ENCODE measurements around the gene ATP6V1G1. TPM values are rescaled to one million over a fixed set of nuclear protein-coding genes. Genes with fewer than 3 reads are reported as not detected.
"Not testable (repeated sequence)": the region's sequence is repeated elsewhere in the genome, so short reads cannot be mapped to it uniquely, and the experiment has no call there.

Gene ATP6V1G1
- total RNA-seq, 1 experiment from 2014 or later: 152 TPM

DNA sequence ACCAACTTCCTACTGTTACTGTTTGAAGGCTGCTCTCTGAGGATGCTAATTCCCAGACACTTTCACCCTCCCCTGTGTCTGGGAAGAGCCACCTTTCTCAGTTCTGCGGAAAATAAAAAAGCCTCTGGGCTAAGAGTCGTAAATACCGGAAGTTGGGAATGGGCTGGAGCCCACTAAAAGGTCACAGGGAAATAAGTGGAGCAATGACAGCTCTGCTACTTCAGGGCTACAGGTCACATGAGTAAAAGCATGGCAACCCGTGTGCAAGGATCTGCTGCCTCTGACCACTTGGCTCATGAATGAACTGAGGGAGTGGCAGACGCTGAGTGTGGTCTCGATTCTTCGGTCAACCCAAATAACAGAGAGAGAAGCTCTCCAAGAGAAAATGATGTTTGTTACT lies 25.8 kb upstream of the ATP6V1G1 start:
- no peak for DNase-seq
- H3K36me3 ChIP-seq (replicated peaks; ENCODE audit: control insufficient read depth, insufficient read depth, low read length): no peaks in the 10 kb centered on the region
- no peaks in the 10 kb centered on the region for H3K27me3 ChIP-seq (ENCODE audit: control insufficient read depth, insufficient read depth, low read length)
- no peak overlapping the region for H3K4me3 ChIP-seq (ENCODE audit: insufficient read depth, low read depth, low read length)

- DNase-seq: no peak
- Histone ChIP-seq H3K4me3 (ENCODE audit: insufficient read depth, low read depth, low read length) (no peak overlapping the region), H3K27me3 (ENCODE audit: control insufficient read depth, insufficient read depth, low read length) (no peaks in the 10 kb centered on the region), H3K36me3 (replicated peaks; ENCODE audit: control insufficient read depth, insufficient read depth, low read length) (no peaks in the 10 kb centered on the region)
Observed at GRCh38 chr9:114565204-114565603, 22.4 kb upstream of the ATP6V1G1 start.

DNA sequence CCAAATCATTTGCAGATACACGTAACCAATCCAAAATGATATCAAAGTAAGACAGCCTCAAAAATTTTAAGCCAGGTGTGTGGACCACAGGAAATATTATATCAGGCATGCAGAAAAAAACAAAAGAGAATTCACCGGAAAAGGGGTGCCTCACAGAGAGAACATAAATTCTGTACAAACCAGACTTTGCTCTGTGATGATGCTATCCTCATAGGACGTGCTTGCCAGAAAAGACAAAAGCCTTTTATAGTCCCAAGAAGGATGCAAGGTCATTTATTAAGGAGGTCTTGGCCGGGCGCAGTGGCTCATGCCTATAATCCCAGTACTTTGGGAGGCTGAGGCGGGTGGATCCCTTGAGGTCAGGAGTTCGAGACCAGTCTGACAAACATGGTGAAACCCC lies 16.8 kb upstream of the ATP6V1G1 start:
- no peak for DNase-seq
- Histone ChIP-seq H3K4me3 (ENCODE audit: insufficient read depth, low read depth, low read length) (no peak overlapping the region), H3K27me3 (ENCODE audit: control insufficient read depth, insufficient read depth, low read length) (no peaks in the 10 kb centered on the region), H3K36me3 (replicated peaks; ENCODE audit: control insufficient read depth, insufficient read depth, low read length) (no peaks in the 10 kb centered on the region)

- Histone ChIP-seq H3K4me3 (ENCODE audit: insufficient read depth, low read depth, low read length) (no peak overlapping the region), H3K36me3 (replicated peaks; ENCODE audit: control insufficient read depth, insufficient read depth, low read length) (no peaks in the 10 kb centered on the region), H3K27me3 (ENCODE audit: control insufficient read depth, insufficient read depth, low read length) (no peaks in the 10 kb centered on the region)
- DNase-seq: no peak
Observed at GRCh38 chr9:114571391-114571790, 16.2 kb upstream of the ATP6V1G1 start.

- Histone ChIP-seq H3K27me3 (ENCODE audit: control insufficient read depth, insufficient read depth, low read length) (no peaks in the 10 kb centered on the region), H3K36me3 (replicated peaks; ENCODE audit: control insufficient read depth, insufficient read depth, low read length) (no peaks in the 10 kb centered on the region), H3K4me3 (ENCODE audit: insufficient read depth, low read depth, low read length) (no peak overlapping the region)
- no peak for DNase-seq
Observed at GRCh38 chr9:114572199-114572598, 15.4 kb upstream of the ATP6V1G1 start.

DNA sequence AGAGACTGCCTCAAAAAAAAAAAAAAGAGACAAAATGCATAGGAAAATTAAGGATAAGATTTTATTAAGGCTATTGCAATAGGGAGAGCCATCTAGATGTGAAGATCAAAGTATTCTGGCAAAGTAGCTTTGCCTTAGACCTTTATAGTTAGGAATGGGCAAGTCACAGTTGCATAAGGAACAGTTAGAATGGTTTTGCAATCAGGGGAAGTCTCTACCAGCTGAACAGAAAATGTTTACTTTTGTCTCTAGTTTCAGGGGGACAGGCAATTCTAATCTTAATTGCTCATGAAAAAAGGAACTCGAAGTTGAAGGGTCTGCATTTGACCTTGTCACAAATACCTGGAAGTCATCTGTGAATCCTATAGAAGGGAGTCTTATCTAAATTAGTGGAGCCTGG lies 13.1 kb upstream of the ATP6V1G1 start:
- Histone ChIP-seq H3K36me3 (replicated peaks; ENCODE audit: control insufficient read depth, insufficient read depth, low read length) (no peaks in the 10 kb centered on the region), H3K27me3 (ENCODE audit: control insufficient read depth, insufficient read depth, low read length) (no peaks in the 10 kb centered on the region), H3K4me3 (ENCODE audit: insufficient read depth, low read depth, low read length) (no peak overlapping the region)
- DNase-seq: no peak

- H3K4me3 ChIP-seq (ENCODE audit: insufficient read depth, low read depth, low read length); DNase-seq; H3K36me3 ChIP-seq (replicated peaks; ENCODE audit: control insufficient read depth, insufficient read depth, low read length); H3K27me3 ChIP-seq (ENCODE audit: control insufficient read depth, insufficient read depth, low read length): not testable (repeated sequence)
Observed at GRCh38 chr9:114576779-114577178, 10.8 kb upstream of the ATP6V1G1 start.

- not testable (repeated sequence) for H3K4me3 ChIP-seq (ENCODE audit: insufficient read depth, low read depth, low read length); H3K27me3 ChIP-seq (ENCODE audit: control insufficient read depth, insufficient read depth, low read length); H3K36me3 ChIP-seq (replicated peaks; ENCODE audit: control insufficient read depth, insufficient read depth, low read length); DNase-seq
Observed at GRCh38 chr9:114578134-114578533, 9.4 kb upstream of the ATP6V1G1 start.

DNA sequence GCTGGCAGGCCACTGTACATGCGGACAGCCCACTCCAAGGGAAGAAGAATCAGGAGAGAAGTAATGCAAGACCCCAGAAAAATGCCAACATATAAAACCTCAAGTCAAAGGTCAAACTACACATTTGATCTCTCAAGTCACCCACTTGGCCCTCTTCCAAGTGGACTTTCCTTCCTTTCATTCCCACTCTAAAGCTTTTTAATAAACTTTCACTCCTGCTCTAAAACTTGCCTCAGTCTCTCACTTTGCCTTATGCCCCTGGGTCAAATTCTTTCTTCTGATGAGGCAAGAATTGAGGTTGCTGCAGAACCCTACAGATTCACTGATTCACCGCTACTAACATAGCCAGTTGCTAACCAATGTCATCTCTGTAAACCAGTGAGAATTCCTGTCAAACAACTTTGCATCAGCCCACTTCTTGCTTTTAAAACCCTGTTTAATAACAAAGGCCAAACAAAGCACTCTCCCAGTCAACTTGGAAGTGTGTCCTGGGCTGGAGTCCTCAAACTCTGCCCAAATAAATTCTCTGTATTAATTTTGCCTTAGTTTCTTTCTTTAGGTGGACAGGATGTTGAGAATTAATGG lies 6.9 kb upstream of the ATP6V1G1 start:
- no peak for DNase-seq
- H3K4me3 ChIP-seq (ENCODE audit: insufficient read depth, low read depth, low read length): no peak overlapping the region
- H3K36me3 ChIP-seq (replicated peaks; ENCODE audit: control insufficient read depth, insufficient read depth, low read length): no peaks in the 10 kb centered on the region
- H3K27me3 ChIP-seq (ENCODE audit: control insufficient read depth, insufficient read depth, low read length): no peaks in the 10 kb centered on the region

DNA sequence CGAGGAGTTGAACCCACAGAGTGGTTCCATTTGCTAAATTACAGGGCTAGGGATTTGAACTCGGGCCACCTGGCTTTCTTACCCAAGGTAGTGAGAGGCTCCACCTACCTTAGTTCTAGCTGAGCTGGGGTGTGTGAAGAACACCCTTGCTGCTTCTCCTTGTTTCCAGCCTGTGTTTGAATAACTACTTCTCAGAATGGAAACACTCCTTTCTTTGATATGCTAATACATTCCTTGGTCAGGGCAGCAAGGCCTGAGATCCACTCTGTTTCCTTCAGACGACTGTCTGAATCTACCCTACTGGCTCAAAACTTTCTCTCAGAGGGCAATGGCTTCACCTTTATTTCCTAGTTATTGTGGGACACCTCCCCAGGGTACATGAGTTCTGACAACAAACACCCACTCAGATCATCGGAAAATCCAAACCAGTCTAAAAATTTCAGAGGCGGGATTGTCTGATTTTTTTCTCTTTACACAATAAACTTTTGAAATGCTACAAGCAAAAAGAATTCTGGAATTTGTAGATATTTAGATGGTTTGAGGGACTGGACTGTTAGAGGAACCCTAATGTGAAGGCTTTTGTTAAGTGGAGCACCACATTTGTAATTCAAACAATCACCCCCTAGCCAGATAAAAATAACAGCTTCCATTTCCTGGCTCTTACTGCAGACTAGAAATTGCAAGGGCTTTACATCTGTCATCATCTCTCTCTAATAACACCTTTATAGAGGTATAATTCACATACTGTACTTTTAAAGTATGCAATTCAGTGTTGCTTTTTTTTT lies 4.0 kb upstream of the ATP6V1G1 start:
- Histone ChIP-seq H3K27me3 (ENCODE audit: control insufficient read depth, insufficient read depth, low read length) (no peaks in the 10 kb centered on the region), H3K36me3 (replicated peaks; ENCODE audit: control insufficient read depth, insufficient read depth, low read length) (no peaks in the 10 kb centered on the region), H3K4me3 (ENCODE audit: insufficient read depth, low read depth, low read length) (no peak overlapping the region)
- DNase-seq: peak; percentile 72

DNA sequence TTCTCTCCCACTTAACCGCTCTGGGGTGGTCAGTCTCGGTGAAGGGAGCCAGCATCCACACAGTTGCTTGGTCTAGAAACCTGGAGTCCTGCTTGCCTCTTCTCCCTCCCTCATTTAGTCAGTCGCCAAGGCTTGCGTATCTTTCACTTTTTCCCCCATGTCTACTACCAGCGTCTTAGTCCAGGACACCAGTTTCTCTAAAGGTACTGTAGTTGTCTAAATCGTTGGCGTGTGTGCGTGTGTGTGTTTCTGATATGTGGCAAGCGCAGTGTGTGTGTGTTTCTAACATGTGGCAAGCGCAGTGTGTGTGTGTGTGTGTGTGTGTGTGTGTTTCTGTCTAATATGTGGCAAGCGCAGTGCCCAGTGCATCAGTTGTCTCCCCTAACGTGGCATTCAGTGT lies 641 bp downstream of the ATP6V1G1 start:
- DNase-seq: no peak
- peak overlapping the region; percentile 87 for H3K4me3 ChIP-seq (ENCODE audit: insufficient read depth, low read depth, low read length)

GRCh38 chr9:114588651-114589526 lies 1.3 kb downstream of the ATP6V1G1 start:
- Histone ChIP-seq H3K4me3 (ENCODE audit: insufficient read depth, low read depth, low read length) (peak overlapping the region; percentile 87), H3K36me3 (replicated peaks; ENCODE audit: control insufficient read depth, insufficient read depth, low read length) (peaks cover 8% of the 10 kb centered on the region), H3K27me3 (ENCODE audit: control insufficient read depth, insufficient read depth, low read length) (no peaks in the 10 kb centered on the region)
- DNase-seq: no peak

More for the DNA sequence above, 641 bp downstream of the ATP6V1G1 start:
- peaks cover 3% of the 10 kb centered on the region for H3K36me3 ChIP-seq (replicated peaks; ENCODE audit: control insufficient read depth, insufficient read depth, low read length)
- no peaks in the 10 kb centered on the region for H3K27me3 ChIP-seq (ENCODE audit: control insufficient read depth, insufficient read depth, low read length)

- Histone ChIP-seq H3K27me3 (ENCODE audit: control insufficient read depth, insufficient read depth, low read length) (no peaks in the 10 kb centered on the region), H3K4me3 (ENCODE audit: insufficient read depth, low read depth, low read length) (no peak overlapping the region), H3K36me3 (replicated peaks; ENCODE audit: control insufficient read depth, insufficient read depth, low read length) (peaks cover 11% of the 10 kb centered on the region)
- no peak for DNase-seq
Observed at GRCh38 chr9:114590328-114590727, 2.8 kb downstream of the ATP6V1G1 start.

DNA sequence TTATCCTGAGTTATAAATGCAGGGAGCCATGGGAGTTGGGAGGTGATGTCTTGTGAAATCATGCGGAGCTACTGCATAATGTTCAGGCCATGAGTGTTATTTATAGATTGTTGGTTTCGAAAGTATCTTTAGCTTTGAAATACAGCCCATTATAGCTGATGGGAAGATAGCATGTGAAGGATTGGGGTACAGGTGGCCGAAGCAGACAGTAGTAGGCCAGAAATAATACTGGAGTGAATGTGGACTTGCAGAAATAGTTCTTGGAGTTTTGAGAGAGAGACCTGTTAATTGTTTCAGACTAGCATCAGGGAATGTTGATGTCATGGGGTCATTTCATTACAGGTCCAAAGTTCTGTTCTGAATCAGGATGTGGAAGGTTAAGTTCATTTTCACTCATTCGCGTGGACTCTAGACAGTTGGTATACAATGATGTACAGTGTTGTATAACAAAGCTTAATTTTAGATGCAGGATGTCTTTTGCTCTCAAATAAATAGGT lies 3.8 kb downstream of the ATP6V1G1 start:
- DNase-seq: no peak
- no peaks in the 10 kb centered on the region for H3K27me3 ChIP-seq (ENCODE audit: control insufficient read depth, insufficient read depth, low read length)
- H3K4me3 ChIP-seq (ENCODE audit: insufficient read depth, low read depth, low read length): no peak overlapping the region
- H3K36me3 ChIP-seq (replicated peaks; ENCODE audit: control insufficient read depth, insufficient read depth, low read length): peaks cover 14% of the 10 kb centered on the region
